ENCODE measurements around the gene LRFN5.

Gene LRFN5

GRCh38 chr14:41899416-41899815, 292.7 kb downstream of the LRFN5 start:
- no peaks in the 10 kb centered on the region for H3K27me3 ChIP-seq (ENCODE audit: insufficient read depth, low read length)
- H3K27ac ChIP-seq (ENCODE audit: low read depth, low read length, poor library complexity, severe bottlenecking), result no peak overlapping the region
- H3K9me3 ChIP-seq (ENCODE audit: low read length), result no peaks in the 10 kb centered on the region
- H3K4me1 ChIP-seq (ENCODE audit: insufficient read depth, low read length, severe bottlenecking), result no peaks in the 10 kb centered on the region
- H3K9me2 ChIP-seq (ENCODE audit: low read depth, low read length), result no peaks in the 10 kb centered on the region
- no peak overlapping the region for H3K4me2 ChIP-seq (ENCODE audit: low read length)
- TF ChIP-seq CTCF (IDR thresholded peaks at IDR 0.05; ENCODE audit: low read length) (no peak), EZH2 (IDR thresholded peaks at IDR 0.05; ENCODE audit: borderline replicate concordance, low read length) (no peak)
- no peaks in the 10 kb centered on the region for H4K20me1 ChIP-seq (ENCODE audit: insufficient read depth, low read length)
- no peaks in the 10 kb centered on the region for H3K79me2 ChIP-seq (ENCODE audit: insufficient read depth, low read length)
- no peaks in the 10 kb centered on the region for H3K36me3 ChIP-seq (ENCODE audit: insufficient read depth, low read length)
- H2AFZ ChIP-seq (ENCODE audit: low read length), result no peak overlapping the region
- H3K4me3 ChIP-seq (ENCODE audit: low read depth, low read length, poor library complexity, severe bottlenecking), result no peak overlapping the region
- H3F3A ChIP-seq (ENCODE audit: insufficient read depth, low read length), result no peaks in the 10 kb centered on the region
- H3K9ac ChIP-seq (ENCODE audit: low read length), result no peak overlapping the region

GRCh38 chr14:41900644-41901043, 294.0 kb downstream of the LRFN5 start:
- H3K27me3 ChIP-seq (ENCODE audit: insufficient read depth, low read length), result no peaks in the 10 kb centered on the region
- no peaks in the 10 kb centered on the region for H3K9me3 ChIP-seq (ENCODE audit: low read length)
- no peak overlapping the region for H3K4me3 ChIP-seq (ENCODE audit: low read depth, low read length, poor library complexity, severe bottlenecking)
- H3K4me1 ChIP-seq (ENCODE audit: insufficient read depth, low read length, severe bottlenecking), result no peaks in the 10 kb centered on the region
- no peak overlapping the region for H3K9ac ChIP-seq (ENCODE audit: low read length)
- no peak overlapping the region for H3K4me2 ChIP-seq (ENCODE audit: low read length)
- no peaks in the 10 kb centered on the region for H3K9me2 ChIP-seq (ENCODE audit: low read depth, low read length)
- no peak overlapping the region for H2AFZ ChIP-seq (ENCODE audit: low read length)
- TF ChIP-seq CTCF (IDR thresholded peaks at IDR 0.05; ENCODE audit: low read length), result no peak
- no peak for TF ChIP-seq EZH2 (IDR thresholded peaks at IDR 0.05; ENCODE audit: borderline replicate concordance, low read length)
- no peaks in the 10 kb centered on the region for H3K79me2 ChIP-seq (ENCODE audit: insufficient read depth, low read length)
- H4K20me1 ChIP-seq (ENCODE audit: insufficient read depth, low read length), result no peaks in the 10 kb centered on the region
- no peaks in the 10 kb centered on the region for H3K36me3 ChIP-seq (ENCODE audit: insufficient read depth, low read length)
- no peaks in the 10 kb centered on the region for H3F3A ChIP-seq (ENCODE audit: insufficient read depth, low read length)
- H3K27ac ChIP-seq (ENCODE audit: low read depth, low read length, poor library complexity, severe bottlenecking), result no peak overlapping the region

- no peaks in the 10 kb centered on the region for H3F3A ChIP-seq (ENCODE audit: insufficient read depth, low read length)
- no peaks in the 10 kb centered on the region for H3K4me1 ChIP-seq (ENCODE audit: insufficient read depth, low read length, severe bottlenecking)
- H3K79me2 ChIP-seq (ENCODE audit: insufficient read depth, low read length), result no peaks in the 10 kb centered on the region
- H3K27ac ChIP-seq (ENCODE audit: low read depth, low read length, poor library complexity, severe bottlenecking), result no peak overlapping the region
- no peak overlapping the region for H2AFZ ChIP-seq (ENCODE audit: low read length)
- no peak overlapping the region for H3K4me3 ChIP-seq (ENCODE audit: low read depth, low read length, poor library complexity, severe bottlenecking)
- TF ChIP-seq CTCF (IDR thresholded peaks at IDR 0.05; ENCODE audit: low read length) (no peak), EZH2 (IDR thresholded peaks at IDR 0.05; ENCODE audit: borderline replicate concordance, low read length) (no peak)
- H3K9ac ChIP-seq (ENCODE audit: low read length), result no peak overlapping the region
- no peaks in the 10 kb centered on the region for H4K20me1 ChIP-seq (ENCODE audit: insufficient read depth, low read length)
- no peaks in the 10 kb centered on the region for H3K27me3 ChIP-seq (ENCODE audit: insufficient read depth, low read length)
- no peaks in the 10 kb centered on the region for H3K9me3 ChIP-seq (ENCODE audit: low read length)
- no peaks in the 10 kb centered on the region for H3K9me2 ChIP-seq (ENCODE audit: low read depth, low read length)
- H3K36me3 ChIP-seq (ENCODE audit: insufficient read depth, low read length), result no peaks in the 10 kb centered on the region
- no peak overlapping the region for H3K4me2 ChIP-seq (ENCODE audit: low read length)
Measured at GRCh38 chr14:41901089-41901488, 294.4 kb downstream of the LRFN5 start.

All from OCI-LY1 (cell line).